Left renal cortex interstitium (tissue), 4 donors: Measurements from ENCODE around the gene PDCD2. TPM values are rescaled to one million over a fixed set of nuclear protein-coding genes. Genes with fewer than 3 reads are reported as not detected.
"Not testable (repeated sequence)": the region's sequence is repeated elsewhere in the genome, so short reads cannot be mapped to it uniquely, and the experiment has no call there.

Source experiments
- DNase-seq, 4 donors: peaks; one replicate each; pipeline ENCODE4 v3.0.0-alpha.2; 2013; ENCODE audit warnings: low read depth in 4 of 4, low spot score in 2 of 4, missing footprints in 1 of 4
- polyA plus RNA-seq, 4 donors: library from polyadenylated mRNA; unstranded; fragments of 120-200 nt; gene quantifications; one replicate each; pipeline ENCODE4 v1.2.1, GENCODE V29; 2013; ENCODE audit not compliant: insufficient read length in 4 of 4

The PDCD2 gene
- polyA plus RNA-seq, 4 donors, result 73.9 to 78.9 (median 75.9) TPM

DNA sequence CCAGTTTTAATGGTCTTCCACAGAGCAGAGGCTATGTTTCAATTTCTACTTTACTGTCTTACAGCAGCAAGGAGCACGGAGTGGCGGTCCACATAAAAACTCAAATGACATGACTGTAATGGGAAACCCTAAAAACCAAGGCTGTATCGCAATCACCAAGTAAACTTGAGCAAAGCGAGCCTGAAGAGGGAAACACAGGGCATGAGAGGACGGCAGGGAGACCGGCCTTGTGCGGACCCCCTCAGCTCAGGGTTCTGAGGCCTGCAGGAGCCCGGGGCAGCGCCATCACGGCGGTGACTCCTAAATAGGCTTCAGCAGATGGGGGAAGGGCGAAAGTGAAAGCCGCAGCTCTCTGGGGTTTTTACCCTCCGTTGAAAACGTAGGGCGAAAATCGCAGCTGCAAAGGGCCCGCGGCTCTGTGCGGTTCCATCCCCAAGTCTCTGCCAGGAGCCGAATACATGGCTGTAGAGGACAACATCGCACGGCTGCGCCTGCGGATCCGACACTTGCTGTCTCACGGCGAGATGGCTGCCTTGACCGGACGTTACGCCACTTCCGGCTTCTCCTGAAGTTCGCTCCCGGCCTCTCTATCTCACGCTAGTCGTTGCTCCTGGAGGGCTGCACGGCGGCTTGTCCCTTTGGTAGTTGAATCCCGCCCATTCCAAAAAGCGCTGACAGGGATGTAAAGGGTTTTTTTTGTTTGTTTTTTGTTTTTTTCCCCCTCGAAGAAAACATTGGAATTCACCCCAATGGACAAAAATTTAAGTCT is 31.5 kb downstream of the PDCD2 start, which contains the start of gene PSMB1:
Gene PSMB1 (minus strand): TSS at position 543 of the 769 bp plus-strand sequence. CDS start 65 bp downstream, at position 478.
- peak; percentile 88 to 94 (median 92) for DNase-seq

DNA sequence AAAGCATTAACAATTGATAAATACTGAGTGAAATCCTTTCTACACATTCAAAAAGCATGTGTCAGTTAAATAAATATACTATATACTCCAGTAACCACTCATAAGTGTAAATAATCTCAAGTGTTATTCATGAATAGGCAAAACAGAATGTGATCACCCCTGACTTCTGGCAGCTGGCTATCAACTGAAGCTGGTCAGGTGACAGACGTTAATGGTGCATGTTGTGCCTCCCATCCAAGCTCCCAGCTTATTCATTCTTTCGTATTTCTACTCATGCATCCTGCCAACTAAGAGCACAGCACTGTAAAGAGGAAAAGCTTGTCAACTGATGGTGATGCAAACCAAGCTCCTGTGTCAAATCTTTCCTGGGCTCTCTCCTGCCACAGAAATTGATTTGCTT is 39.0 kb downstream of the PDCD2 start:
- no peak for DNase-seq

DNA sequence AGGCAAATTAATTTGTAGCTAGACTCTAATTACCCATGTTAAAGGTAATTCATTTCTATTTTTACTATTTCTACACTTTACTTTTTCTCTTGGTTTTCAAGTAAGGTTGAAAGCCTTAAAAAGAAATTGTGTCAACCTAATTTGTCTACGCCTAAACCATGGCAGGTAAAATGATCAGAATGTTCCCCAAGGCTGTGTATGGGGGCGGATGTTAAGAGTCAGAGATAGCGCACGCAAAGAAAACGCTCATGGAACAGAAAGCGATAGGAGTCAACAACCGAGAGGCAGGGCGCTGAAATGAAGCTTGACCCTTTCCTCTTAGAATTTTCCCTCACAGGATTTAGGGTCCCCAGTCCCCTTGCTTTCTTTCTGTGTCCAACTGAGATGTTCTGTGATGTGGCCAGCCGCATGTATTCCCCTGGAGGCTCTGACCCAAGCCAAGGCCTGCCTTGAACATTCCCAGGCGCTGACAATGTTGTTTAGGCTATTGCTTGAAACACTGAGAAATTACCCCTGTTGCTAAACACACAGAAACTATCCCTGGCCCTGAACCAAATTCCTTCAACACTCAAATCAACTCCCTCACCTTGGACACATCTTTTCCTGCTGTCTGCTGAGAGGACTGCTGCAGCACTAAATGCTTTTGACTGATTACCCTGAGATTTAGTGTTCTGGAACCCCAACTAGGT is 42.3 kb downstream of the PDCD2 start:
- DNase-seq, result no peak

DNA sequence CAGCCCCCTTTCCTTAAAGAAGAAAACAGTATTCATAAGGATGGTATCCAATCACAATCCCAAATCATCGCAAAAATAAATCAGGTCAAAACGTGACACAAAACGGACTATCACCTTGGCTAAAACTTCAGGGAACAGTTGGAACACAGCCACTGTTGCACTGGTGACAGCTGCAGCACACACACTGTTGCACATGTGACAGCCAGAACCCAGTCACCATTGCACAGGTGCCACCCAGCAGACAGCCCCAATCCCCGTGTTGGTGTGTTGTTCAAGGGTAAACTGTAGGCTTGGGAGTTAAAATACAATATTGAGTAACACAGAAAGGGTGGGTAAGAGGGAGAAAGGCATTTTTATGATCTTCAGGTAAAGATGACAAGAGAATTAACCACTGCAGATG is 47.1 kb downstream of the PDCD2 start:
- no peak for DNase-seq

DNA sequence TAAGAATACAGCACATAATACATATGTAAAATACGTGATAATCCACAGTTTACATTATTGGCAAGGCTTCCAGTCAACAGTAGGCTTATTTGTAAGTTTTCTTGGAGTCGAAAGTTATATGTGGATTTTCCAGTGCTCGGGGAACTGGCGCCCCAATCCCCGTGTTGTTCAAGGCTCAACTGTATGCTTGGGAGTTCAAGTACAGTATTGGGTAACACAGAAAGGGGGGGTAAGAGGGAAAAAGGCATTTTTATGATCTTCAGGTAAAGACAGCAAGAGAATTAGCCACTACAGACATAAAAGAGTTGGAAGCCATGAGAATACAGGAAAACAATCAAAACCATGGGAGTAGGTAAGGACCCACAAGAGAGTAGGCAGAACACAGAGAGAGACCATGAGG is 47.8 kb downstream of the PDCD2 start:
- DNase-seq, result no peak

DNA sequence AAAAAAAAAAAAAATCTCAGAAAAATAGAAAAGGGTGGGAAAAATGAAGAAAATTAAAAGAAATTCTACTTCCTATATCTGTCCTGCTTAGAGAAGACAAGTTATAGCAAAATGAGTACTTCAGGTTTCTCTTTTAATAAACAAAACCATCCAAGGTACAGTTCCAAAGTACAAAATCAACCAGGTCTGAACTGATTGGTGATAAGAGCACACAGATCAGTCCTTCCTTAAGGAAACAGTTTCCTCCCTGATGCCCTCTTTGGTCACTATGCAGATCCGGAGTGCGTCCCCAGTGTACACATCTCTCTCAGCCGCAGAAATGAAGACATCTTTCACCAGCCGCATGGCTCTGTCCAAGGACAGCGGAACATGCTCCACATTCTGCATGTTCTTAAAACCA is 49.4 kb downstream of the PDCD2 start:
- DNase-seq, result no peak

DNA sequence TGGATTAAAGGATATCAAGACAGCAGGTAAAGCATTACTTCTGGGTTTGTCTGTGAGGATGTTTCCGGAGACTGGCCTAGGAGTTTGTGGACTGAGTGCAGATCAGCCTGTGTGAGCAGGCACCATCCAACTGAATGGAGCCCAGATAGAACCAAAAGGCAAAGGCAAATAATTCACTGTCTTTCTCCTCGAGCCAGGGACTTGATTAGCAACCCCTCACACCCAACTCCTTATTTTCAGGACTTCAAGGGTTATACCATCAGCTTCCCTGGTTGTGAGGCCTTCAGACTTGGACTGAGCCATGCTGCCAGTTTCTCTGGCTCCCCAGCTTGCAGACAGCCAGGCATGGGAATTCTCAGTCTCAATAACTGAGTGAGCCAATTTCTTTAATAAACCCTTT is 50.6 kb downstream of the PDCD2 start:
- DNase-seq, result no peak

DNA sequence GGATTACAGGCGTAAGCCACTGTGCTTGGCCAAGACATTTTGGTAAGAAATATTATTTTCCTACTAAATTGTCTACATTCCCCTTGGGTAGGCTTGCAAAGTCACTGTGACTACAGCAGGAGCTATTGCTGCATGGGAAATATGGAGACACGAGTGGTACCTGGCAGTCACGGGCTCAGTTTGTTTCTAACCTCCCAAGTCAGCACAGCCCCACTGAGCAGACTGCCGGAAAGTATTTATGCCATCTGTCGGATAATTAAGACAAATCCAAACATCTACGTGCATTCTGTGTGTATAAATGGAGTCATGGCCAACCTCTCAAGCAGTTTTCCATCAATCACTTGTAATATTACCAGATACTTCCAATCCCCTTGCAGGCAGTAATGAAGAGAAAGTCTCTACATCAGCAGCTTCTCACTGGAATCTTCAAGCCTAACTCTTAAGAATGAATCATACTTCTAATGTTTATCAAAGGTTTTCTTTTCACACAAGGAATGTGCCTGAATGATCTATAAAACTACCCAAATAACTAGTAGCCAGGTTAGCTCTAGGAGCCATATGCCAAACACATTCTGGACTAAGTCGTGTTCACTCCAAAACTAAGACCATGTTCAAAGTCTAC is 51.5 kb downstream of the PDCD2 start:
- DNase-seq, result no peak

DNA sequence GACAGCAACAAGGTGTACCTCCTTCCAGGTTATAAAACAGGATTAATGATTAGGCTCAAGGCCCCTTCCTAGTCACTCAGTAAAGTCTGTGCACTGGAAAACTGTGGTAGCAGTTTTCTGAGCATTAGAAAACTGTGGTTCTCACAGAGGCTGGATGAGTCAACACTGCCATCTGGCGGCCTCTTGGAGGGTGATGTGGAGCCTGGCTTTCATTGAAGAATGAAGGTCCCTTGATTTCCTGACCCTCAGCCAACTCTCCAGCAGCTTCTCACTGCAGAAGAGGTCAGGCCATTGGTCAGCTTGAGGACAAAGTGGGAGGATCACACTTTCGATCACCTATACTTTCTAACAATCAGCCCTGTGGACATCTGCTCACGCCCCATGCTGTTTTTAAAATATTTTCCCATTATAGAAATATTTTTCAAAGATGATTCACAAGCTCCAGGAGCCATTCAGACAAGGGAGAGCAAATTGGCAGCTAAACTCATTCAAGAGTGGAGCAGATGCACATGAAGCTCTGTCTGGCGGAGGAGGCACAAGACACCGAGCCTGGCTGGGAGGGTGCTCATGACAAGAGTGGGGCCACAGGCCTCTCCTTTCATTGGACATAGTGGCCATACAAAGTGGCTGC is 54.5 kb downstream of the PDCD2 start:
- DNase-seq, result peak in 3 of 4 donors; percentile 53 to 76 (median 60)

DNA sequence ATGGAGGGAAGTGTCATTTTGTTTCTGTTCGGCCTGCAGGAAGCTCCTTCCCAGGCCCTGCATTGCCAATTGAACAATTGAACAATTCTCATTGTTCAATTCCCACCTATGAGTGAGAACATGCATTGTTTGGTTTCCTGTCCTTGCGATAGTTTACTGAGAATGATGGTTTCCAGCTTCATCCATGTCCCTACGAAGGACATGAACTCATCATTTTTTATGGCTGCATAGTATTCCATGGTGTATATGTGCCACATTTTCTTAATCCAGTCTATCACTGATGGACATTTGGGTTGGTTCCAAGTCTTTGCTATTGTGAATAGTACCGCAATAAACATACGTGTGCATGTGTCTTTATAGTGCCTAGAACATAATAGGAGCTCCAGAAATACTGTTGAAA is 56.4 kb downstream of the PDCD2 start:
- not testable (repeated sequence) for DNase-seq

DNA sequence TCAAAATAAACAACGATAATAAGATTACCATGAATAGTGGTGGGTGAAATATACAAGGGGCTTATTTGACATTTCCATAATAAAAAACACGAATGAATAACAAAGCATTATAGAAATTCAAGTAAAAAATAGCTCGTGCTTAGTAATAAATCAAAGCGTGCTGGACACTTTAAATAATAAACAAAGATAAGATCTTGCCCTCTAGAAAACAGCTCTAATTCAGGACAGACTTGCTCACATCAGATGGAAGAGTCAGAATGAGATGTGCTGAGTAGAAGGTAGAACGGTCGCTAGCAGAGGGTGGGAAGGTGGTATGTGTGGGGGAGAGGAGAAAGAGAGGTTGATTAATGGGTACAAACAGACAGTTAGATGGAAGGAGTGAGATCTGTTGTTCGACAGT is 58.6 kb downstream of the PDCD2 start:
- DNase-seq, result no peak

Other genes with a start within 250 kb of the PDCD2 start
- gene PSMB1, start 31.3 kb downstream of the PDCD2 start, polyA plus RNA-seq, result 100 to 1,000 TPM; 196 to 238 (median 213) TPM
- 10 to 100 TPM; 18.7 to 28.3 (median 24.3) TPM for gene TBP, start 30.3 kb downstream of the PDCD2 start, polyA plus RNA-seq